Breast epithelium (tissue), 4 donors: ENCODE measurements around the gene BACE2. TPM values are rescaled to one million over a fixed set of nuclear protein-coding genes. Genes with fewer than 3 reads are reported as not detected.

Experiments used
- DNase-seq, 2 donors: peaks; one replicate each; pipeline ENCODE4 v3.0.0-alpha.2; 2019; ENCODE audit warnings: low spot score in 2 of 2
- H3K27ac ChIP-seq, 2 donors: fragments of 200-600 bp; sonication (generic) in 1 of 2; one replicate each; pipeline ENCODE4 v1.5.1; 2016 to 2019; ENCODE audit warnings: mild to moderate bottlenecking in 1 of 2
- H3K27me3 ChIP-seq, 2 donors: fragments of 200-600 bp; sonication (generic) in 1 of 2; one replicate each; pipeline versions ENCODE4 v1.5.1 to v1.6.0; 2017 to 2019; ENCODE audit warnings: control low read depth in 1 of 2, mild to moderate bottlenecking in 1 of 2
- H3K36me3 ChIP-seq: fragments of 200-600 bp; one replicate; pipeline ENCODE4 v1.5.1; 2019
- H3K4me1 ChIP-seq, 2 donors: fragments of 200-600 bp; sonication (generic); one replicate each; pipeline ENCODE4 v1.5.1; 2016 to 2019; ENCODE audit warnings: control low read depth in 1 of 2
- H3K4me3 ChIP-seq, 3 donors: fragments of 200-600 bp; sonication (generic); 1 replicate in 2 of 3; 2 replicates in 1 of 3; pipeline ENCODE4 v1.5.1; 2016 to 2019; ENCODE audit warnings: mild to moderate bottlenecking in 3 of 3, moderate library complexity in 2 of 3
- H3K9me3 ChIP-seq, 2 donors: fragments of 200-600 bp; sonication (generic) in 1 of 2; one replicate each; pipeline ENCODE4 v1.5.1; 2016 to 2019; ENCODE audit warnings: control low read depth in 1 of 2
- POLR2A ChIP-seq: fragments of 450-650 bp; IDR thresholded peaks from one replicate; pipeline ENCODE4 v1.6.1; 2016; ENCODE audit warnings: antibody characterized with exemption, mild to moderate bottlenecking, moderate library complexity
- POLR2AphosphoS5 ChIP-seq, 3 donors: sonication (generic); formaldehyde crosslinking; IDR thresholded peaks; one replicate each; pipeline ENCODE4 v1.6.1; 2017; ENCODE audit warnings: antibody characterized with exemption in 3 of 3
- intact Hi-C: fragments of 100-400 bp; cut with DNase I; formaldehyde crosslinking; loops from one replicate; pipeline ENCODE4 v1.15.1; 2023; ENCODE audit warnings: low total_unique reads
- total RNA-seq, 3 donors: library from RNA; depleted of rRNA; stranded (reverse); fragments of >200 nt; gene quantifications; one replicate each; pipeline ENCODE4 v1.1.0, GENCODE V29; 2016
- TF ChIP-seq, protein P1 (sequence below), 3 donors: fragments of 450-650 bp; IDR thresholded peaks; one replicate each; pipeline ENCODE4 v1.5.1; 2016 to 2017; ENCODE audit warnings: antibody characterized with exemption in 3 of 3, mild to moderate bottlenecking in 3 of 3, moderate library complexity in 3 of 3

The BACE2 gene
- total RNA-seq, 3 donors from 2014 or later: 26.9 to 94.4 (median 67.5) TPM

DNA sequence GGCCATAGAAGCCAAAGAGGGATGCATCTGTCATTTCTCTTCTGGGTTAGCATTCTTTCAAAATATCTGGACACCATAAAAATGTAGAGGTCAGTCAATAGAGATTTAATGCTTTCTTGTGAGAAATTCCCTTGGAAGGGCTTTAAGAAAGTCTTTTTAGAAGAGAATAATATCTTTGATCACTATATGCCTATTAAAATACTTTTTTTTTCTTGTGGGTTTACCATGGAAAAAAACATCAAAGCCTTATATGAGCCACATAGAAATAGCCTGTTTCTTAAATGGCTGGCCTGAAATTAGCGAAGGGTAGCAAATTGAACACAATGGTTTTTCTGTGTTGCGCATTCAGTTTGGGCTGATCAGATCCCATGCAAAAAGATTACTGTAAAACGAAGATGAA, 36.8 kb downstream of the BACE2 start:
- intact Hi-C loops: loop anchor here (10.0 kb wide), 1 partner anchor 1370 kb away; no protein-coding TSS in a partner anchor
- H3K4me1 ChIP-seq: peaks cover 0 to 2% of the 10 kb centered on the region in 2 donors

GRCh38 chr21:41207401-41208375, 39.7 kb downstream of the BACE2 start:
- Histone ChIP-seq H3K36me3 (no peaks in the 10 kb centered on the region), H3K9me3 (no peaks in the 10 kb centered on the region), H3K27me3 (no peaks in the 10 kb centered on the region), H3K4me3 (peak overlapping the region in 2 of 3 donors; percentile 16 to 43), H3K4me1 (peaks cover 0 to 2% of the 10 kb centered on the region in 2 donors), H3K27ac (peak overlapping the region; percentile 74 to 80)
- peak in 1 of 2 donors; percentile 70 for DNase-seq
- TF ChIP-seq POLR2AphosphoS5 (IDR thresholded peaks at IDR 0.05): peak in 2 of 3 donors; percentile 21 to 24
- TF ChIP-seq POLR2A: no peak
- intact Hi-C loops: loop anchor here (10.0 kb wide), 1 partner anchor 1367 kb away; no protein-coding TSS in a partner anchor

More for the DNA sequence above, 36.8 kb downstream of the BACE2 start:
- TF ChIP-seq, protein P1, sequence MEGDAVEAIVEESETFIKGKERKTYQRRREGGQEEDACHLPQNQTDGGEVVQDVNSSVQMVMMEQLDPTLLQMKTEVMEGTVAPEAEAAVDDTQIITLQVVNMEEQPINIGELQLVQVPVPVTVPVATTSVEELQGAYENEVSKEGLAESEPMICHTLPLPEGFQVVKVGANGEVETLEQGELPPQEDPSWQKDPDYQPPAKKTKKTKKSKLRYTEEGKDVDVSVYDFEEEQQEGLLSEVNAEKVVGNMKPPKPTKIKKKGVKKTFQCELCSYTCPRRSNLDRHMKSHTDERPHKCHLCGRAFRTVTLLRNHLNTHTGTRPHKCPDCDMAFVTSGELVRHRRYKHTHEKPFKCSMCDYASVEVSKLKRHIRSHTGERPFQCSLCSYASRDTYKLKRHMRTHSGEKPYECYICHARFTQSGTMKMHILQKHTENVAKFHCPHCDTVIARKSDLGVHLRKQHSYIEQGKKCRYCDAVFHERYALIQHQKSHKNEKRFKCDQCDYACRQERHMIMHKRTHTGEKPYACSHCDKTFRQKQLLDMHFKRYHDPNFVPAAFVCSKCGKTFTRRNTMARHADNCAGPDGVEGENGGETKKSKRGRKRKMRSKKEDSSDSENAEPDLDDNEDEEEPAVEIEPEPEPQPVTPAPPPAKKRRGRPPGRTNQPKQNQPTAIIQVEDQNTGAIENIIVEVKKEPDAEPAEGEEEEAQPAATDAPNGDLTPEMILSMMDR (IDR thresholded peaks at IDR 0.05): no peak
- TF ChIP-seq POLR2AphosphoS5 (IDR thresholded peaks at IDR 0.05): no peak
- no peaks in the 10 kb centered on the region for H3K36me3 ChIP-seq
- no peak overlapping the region for H3K4me3 ChIP-seq
- H3K27ac ChIP-seq: no peak overlapping the region
- no peak for DNase-seq
- H3K27me3 ChIP-seq: no peaks in the 10 kb centered on the region
- H3K9me3 ChIP-seq: no peaks in the 10 kb centered on the region

DNA sequence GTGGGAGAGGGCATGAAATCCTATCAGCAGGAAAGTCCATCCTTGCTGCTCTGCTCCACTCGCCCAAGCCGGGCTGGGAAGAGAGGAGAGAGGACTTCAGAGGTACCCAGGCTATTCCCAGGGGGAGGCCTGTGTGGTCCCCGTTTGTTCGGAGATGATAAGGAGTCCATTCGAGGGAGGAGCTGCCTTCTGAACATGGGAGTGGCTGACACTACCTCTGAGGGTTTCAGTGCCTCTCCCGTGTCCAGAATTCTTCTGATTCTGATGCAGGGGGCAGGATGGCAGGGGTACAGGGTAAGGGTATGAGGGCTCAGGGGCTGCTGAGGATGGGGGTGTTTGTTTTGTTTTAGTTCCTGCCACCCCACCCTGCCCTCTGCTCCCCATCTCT, 40.4 kb downstream of the BACE2 start:
- Histone ChIP-seq H3K4me1 (peaks cover 0 to 2% of the 10 kb centered on the region in 2 donors), H3K27ac (peak overlapping the region; percentile 74 to 80), H3K36me3 (no peaks in the 10 kb centered on the region), H3K4me3 (peak overlapping the region in 1 of 3 donors; percentile 43), H3K27me3 (no peaks in the 10 kb centered on the region), H3K9me3 (no peaks in the 10 kb centered on the region)
- intact Hi-C loops: loop anchor here (10.0 kb wide), 1 partner anchor 1366 kb away; no protein-coding TSS in a partner anchor
- TF ChIP-seq, protein P1 (IDR thresholded peaks at IDR 0.05): no peak
- TF ChIP-seq POLR2AphosphoS5 (IDR thresholded peaks at IDR 0.05) (no peak), POLR2A (no peak)
- DNase-seq: no peak

DNA sequence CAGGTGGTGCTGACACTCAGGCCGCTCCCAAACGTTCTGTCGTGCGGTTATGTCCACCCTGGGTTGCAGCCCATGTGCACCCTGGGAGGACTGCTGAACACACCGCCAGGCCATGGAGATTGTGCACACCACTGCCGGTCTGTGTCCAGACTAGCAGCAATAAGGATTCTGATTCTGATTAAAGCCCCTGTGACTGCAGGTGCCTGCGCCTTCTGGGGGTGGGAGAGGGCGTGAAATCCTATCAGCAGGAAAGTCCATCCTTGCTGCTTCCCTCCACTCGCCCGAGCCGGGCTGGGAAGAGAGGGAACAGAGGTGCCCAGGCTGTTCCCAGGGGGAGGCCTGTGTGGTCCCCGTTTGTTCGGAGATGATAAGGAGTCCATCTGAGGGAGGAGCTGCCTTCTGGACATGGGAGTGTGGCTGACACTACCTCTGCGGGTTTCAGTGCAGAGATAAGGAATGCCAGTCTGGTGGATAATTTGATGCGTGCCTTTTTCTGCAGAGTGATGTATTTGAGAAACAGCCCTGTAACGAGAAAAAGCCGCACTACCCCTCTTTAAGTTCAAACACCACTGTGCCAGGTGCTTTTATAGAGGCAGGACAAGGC, 41.2 kb downstream of the BACE2 start:
- H3K27ac ChIP-seq: peak overlapping the region in 1 of 2 donors; percentile 80
- no peaks in the 10 kb centered on the region for H3K27me3 ChIP-seq
- H3K4me1 ChIP-seq: peaks cover 0 to 2% of the 10 kb centered on the region in 2 donors
- no peaks in the 10 kb centered on the region for H3K36me3 ChIP-seq
- DNase-seq: no peak
- no peaks in the 10 kb centered on the region for H3K9me3 ChIP-seq
- H3K4me3 ChIP-seq: no peak overlapping the region
- TF ChIP-seq POLR2AphosphoS5 (IDR thresholded peaks at IDR 0.05) (no peak), POLR2A (no peak)
- TF ChIP-seq, protein P1 (IDR thresholded peaks at IDR 0.05): no peak
- intact Hi-C loops: loop anchor here (10.0 kb wide), 1 partner anchor 1366 kb away; no protein-coding TSS in a partner anchor

GRCh38 chr21:41210426-41211059, 42.6 kb downstream of the BACE2 start:
- H3K36me3 ChIP-seq: no peaks in the 10 kb centered on the region
- DNase-seq: no peak
- no peak for TF ChIP-seq POLR2A
- TF ChIP-seq, protein P1 (IDR thresholded peaks at IDR 0.05): no peak
- no peak for TF ChIP-seq POLR2AphosphoS5 (IDR thresholded peaks at IDR 0.05)
- no peak overlapping the region for H3K27ac ChIP-seq
- H3K27me3 ChIP-seq: no peaks in the 10 kb centered on the region
- H3K9me3 ChIP-seq: no peaks in the 10 kb centered on the region
- H3K4me1 ChIP-seq: peaks cover 0 to 2% of the 10 kb centered on the region in 2 donors
- intact Hi-C loops: no loop called here
- no peak overlapping the region for H3K4me3 ChIP-seq
